HCT116 (cell line): ENCODE data around the gene GPR27.

ENCODE experiments used
- CEBPB ChIP-seq: IDR thresholded peaks from 2 replicates; pipeline ENCODE4 v1.6.1; 2012; ENCODE audit warnings: low read depth
- EZH2 ChIP-seq: fragments of 200-600 bp; sonication (generic); IDR thresholded peaks from 2 replicates; pipeline ENCODE4 v1.6.1; 2017; ENCODE audit warnings: antibody characterized with exemption, mixed run types
- POLR2A ChIP-seq: IDR thresholded peaks from 2 replicates; pipeline ENCODE4 v1.7.0; 2011; ENCODE audit warnings: borderline replicate concordance; ENCODE audit not compliant: insufficient read depth, insufficient read length; ENCODE audit errors: extremely low read depth
- POLR2AphosphoS5 ChIP-seq: IDR thresholded peaks from 2 replicates; pipeline ENCODE4 v1.6.1; 2011; ENCODE audit warnings: mild to moderate bottlenecking, low read depth, low read length, moderate library complexity
- RAD21 ChIP-seq: IDR thresholded peaks from 2 replicates; pipeline ENCODE4 v1.6.1; 2012; ENCODE audit warnings: low read depth, mild to moderate bottlenecking
- TCF7L2 ChIP-seq: IDR thresholded peaks from 2 replicates; pipeline ENCODE4 v1.7.0; 2011; ENCODE audit warnings: borderline replicate concordance, inconsistent platforms; ENCODE audit not compliant: insufficient read depth, insufficient read length; ENCODE audit errors: extremely low read depth
- ZNF274 ChIP-seq: fragments of 200-500 bp; sonication (Bioruptor generic); IDR thresholded peaks from 2 replicates; pipeline ENCODE4 v1.6.1; 2014; ENCODE audit warnings: mild to moderate bottlenecking, low read depth, low read length, inconsistent platforms
- TF ChIP-seq, protein P1 (sequence below): IDR thresholded peaks from 2 replicates; pipeline ENCODE4 v1.6.1; 2012; ENCODE audit warnings: low read depth
- TF ChIP-seq, protein P2 (sequence below): IDR thresholded peaks from 2 replicates; pipeline ENCODE4 v1.6.1; 2012
- TF ChIP-seq, protein P3 (sequence below): IDR thresholded peaks from 2 replicates; pipeline ENCODE4 v1.6.1; 2011; ENCODE audit warnings: mild to moderate bottlenecking, low read length, moderate library complexity; ENCODE audit not compliant: insufficient replicate concordance; ENCODE audit errors: extremely low read depth
- TF ChIP-seq, protein P4 (sequence below), 3 experiments: fragments of 200-600 bp in 1 of 3; sonication (generic) in 1 of 3; IDR thresholded peaks in 2 of 3; conservative IDR thresholded peaks in 1 of 3; 2 replicates each; pipeline ENCODE4 v1.5.1; 2012 to 2017; ENCODE audit warnings: low read depth in 2 of 3, low read length in 2 of 3, antibody characterized with exemption in 1 of 3, borderline replicate concordance in 1 of 3, control low read depth in 1 of 3, mild to moderate bottlenecking in 1 of 3, mixed read lengths in 1 of 3, mixed run types in 1 of 3, moderate library complexity in 1 of 3; ENCODE audit not compliant: insufficient read depth in 1 of 3

DNA sequence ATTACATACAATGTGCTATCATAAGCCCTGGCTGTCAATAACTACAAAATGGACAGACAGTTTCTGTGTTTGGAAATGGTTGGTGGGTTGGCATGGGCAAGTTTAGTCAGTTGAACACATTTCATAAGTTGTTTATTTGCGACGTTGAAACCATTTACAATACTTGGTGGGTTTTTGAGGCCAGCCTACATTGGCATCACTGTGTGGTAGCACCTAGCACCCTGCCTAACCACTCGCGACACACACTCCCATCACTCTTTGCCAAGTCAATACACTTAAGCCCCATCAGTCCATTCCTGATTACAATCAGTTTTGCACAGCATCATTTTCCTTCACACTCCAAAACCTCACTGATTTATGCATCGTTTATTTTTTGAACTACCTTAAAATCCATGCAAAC is 17.5 kb downstream of the GPR27 start:
- no peak for TF ChIP-seq POLR2A
- TF ChIP-seq, protein P1, sequence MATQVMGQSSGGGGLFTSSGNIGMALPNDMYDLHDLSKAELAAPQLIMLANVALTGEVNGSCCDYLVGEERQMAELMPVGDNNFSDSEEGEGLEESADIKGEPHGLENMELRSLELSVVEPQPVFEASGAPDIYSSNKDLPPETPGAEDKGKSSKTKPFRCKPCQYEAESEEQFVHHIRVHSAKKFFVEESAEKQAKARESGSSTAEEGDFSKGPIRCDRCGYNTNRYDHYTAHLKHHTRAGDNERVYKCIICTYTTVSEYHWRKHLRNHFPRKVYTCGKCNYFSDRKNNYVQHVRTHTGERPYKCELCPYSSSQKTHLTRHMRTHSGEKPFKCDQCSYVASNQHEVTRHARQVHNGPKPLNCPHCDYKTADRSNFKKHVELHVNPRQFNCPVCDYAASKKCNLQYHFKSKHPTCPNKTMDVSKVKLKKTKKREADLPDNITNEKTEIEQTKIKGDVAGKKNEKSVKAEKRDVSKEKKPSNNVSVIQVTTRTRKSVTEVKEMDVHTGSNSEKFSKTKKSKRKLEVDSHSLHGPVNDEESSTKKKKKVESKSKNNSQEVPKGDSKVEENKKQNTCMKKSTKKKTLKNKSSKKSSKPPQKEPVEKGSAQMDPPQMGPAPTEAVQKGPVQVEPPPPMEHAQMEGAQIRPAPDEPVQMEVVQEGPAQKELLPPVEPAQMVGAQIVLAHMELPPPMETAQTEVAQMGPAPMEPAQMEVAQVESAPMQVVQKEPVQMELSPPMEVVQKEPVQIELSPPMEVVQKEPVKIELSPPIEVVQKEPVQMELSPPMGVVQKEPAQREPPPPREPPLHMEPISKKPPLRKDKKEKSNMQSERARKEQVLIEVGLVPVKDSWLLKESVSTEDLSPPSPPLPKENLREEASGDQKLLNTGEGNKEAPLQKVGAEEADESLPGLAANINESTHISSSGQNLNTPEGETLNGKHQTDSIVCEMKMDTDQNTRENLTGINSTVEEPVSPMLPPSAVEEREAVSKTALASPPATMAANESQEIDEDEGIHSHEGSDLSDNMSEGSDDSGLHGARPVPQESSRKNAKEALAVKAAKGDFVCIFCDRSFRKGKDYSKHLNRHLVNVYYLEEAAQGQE = no peak
- TF ChIP-seq, protein P2, sequence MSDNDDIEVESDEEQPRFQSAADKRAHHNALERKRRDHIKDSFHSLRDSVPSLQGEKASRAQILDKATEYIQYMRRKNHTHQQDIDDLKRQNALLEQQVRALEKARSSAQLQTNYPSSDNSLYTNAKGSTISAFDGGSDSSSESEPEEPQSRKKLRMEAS = no peak
- TF ChIP-seq, protein P3, sequence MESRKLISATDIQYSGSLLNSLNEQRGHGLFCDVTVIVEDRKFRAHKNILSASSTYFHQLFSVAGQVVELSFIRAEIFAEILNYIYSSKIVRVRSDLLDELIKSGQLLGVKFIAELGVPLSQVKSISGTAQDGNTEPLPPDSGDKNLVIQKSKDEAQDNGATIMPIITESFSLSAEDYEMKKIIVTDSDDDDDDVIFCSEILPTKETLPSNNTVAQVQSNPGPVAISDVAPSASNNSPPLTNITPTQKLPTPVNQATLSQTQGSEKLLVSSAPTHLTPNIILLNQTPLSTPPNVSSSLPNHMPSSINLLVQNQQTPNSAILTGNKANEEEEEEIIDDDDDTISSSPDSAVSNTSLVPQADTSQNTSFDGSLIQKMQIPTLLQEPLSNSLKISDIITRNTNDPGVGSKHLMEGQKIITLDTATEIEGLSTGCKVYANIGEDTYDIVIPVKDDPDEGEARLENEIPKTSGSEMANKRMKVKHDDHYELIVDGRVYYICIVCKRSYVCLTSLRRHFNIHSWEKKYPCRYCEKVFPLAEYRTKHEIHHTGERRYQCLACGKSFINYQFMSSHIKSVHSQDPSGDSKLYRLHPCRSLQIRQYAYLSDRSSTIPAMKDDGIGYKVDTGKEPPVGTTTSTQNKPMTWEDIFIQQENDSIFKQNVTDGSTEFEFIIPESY = no peak
- TF ChIP-seq, protein P4, sequence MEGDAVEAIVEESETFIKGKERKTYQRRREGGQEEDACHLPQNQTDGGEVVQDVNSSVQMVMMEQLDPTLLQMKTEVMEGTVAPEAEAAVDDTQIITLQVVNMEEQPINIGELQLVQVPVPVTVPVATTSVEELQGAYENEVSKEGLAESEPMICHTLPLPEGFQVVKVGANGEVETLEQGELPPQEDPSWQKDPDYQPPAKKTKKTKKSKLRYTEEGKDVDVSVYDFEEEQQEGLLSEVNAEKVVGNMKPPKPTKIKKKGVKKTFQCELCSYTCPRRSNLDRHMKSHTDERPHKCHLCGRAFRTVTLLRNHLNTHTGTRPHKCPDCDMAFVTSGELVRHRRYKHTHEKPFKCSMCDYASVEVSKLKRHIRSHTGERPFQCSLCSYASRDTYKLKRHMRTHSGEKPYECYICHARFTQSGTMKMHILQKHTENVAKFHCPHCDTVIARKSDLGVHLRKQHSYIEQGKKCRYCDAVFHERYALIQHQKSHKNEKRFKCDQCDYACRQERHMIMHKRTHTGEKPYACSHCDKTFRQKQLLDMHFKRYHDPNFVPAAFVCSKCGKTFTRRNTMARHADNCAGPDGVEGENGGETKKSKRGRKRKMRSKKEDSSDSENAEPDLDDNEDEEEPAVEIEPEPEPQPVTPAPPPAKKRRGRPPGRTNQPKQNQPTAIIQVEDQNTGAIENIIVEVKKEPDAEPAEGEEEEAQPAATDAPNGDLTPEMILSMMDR (IDR thresholded peaks at IDR 0.05 in 2 of 3, conservative IDR thresholded peaks at IDR 0.05 in 1 of 3; ENCODE audit: borderline replicate concordance in 1 of 3, insufficient read depth in 1 of 3, low read depth in 2 of 3, low read length in 2 of 3) = no peak
- TF ChIP-seq POLR2AphosphoS5 = no peak
- TF ChIP-seq RAD21 = no peak
- TF ChIP-seq ZNF274 = no peak
- no peak for TF ChIP-seq CEBPB
- TF ChIP-seq TCF7L2 = no peak
- TF ChIP-seq EZH2 = no peak
